ENCODE results near the gene SLC4A7.

- no peak for TF ChIP-seq EZH2 (IDR thresholded peaks at IDR 0.05; ENCODE audit: low read length)
- TF ChIP-seq, protein P1, sequence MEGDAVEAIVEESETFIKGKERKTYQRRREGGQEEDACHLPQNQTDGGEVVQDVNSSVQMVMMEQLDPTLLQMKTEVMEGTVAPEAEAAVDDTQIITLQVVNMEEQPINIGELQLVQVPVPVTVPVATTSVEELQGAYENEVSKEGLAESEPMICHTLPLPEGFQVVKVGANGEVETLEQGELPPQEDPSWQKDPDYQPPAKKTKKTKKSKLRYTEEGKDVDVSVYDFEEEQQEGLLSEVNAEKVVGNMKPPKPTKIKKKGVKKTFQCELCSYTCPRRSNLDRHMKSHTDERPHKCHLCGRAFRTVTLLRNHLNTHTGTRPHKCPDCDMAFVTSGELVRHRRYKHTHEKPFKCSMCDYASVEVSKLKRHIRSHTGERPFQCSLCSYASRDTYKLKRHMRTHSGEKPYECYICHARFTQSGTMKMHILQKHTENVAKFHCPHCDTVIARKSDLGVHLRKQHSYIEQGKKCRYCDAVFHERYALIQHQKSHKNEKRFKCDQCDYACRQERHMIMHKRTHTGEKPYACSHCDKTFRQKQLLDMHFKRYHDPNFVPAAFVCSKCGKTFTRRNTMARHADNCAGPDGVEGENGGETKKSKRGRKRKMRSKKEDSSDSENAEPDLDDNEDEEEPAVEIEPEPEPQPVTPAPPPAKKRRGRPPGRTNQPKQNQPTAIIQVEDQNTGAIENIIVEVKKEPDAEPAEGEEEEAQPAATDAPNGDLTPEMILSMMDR (optimal IDR thresholded peaks at IDR 0.05 in 1 of 3, IDR thresholded peaks at IDR 0.05 in 1 of 3, conservative IDR thresholded peaks at IDR 0.05 in 1 of 3; ENCODE audit: extremely low read depth in 1 of 3, insufficient read depth in 2 of 3, low read length in 3 of 3), result no peak
Measured at GRCh38 chr3:27501759-27502158, 17.6 kb upstream of the SLC4A7 start.

All from keratinocyte (primary cell).